HG02623 (cell line): Measurements from ENCODE around the gene SLC12A7.

Experiments used
- ATAC-seq: cut with Tn5 transposase; IDR thresholded peaks from one replicate; pipeline ENCODE4 v1.9.1; 2021; ENCODE audit warnings: moderate library complexity; ENCODE audit not compliant: unreplicated experiment

The SLC12A7 gene

DNA sequence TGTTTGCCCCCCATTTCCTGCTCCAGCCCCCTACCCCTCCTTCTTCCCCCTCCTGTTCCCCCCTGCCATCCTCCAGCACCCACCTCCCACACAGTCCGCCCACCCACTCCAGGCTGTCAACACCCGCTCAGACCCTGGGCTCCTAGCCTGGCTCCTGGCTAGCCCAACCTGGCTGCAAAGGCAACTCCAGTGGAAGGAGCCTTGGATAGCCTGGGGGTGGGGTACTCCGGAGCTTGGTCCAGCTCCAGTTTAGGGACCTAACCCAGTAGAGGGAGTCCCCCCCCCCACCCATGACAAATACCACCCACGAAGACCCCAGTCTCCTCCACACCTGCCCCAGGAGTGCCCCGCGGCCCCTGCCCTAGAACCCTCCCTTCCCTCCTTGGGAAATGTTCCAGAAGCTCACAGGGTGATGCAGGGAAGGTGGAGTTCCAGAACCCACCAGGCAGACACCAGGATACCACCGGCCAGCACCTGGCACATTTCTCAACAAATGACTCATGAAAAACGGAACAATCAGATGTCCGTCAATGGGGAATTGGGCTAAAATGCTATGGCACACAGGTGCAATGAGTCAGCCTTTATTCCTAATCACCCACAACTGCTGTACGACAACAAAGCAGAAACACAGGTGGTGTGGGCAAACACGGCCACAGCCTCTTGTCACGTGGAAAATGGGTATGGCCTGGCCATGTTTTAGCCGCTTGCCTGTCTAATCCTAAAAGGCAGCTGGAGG is 901 bp upstream of the SLC12A7 start:
- ATAC-seq = no peak

DNA sequence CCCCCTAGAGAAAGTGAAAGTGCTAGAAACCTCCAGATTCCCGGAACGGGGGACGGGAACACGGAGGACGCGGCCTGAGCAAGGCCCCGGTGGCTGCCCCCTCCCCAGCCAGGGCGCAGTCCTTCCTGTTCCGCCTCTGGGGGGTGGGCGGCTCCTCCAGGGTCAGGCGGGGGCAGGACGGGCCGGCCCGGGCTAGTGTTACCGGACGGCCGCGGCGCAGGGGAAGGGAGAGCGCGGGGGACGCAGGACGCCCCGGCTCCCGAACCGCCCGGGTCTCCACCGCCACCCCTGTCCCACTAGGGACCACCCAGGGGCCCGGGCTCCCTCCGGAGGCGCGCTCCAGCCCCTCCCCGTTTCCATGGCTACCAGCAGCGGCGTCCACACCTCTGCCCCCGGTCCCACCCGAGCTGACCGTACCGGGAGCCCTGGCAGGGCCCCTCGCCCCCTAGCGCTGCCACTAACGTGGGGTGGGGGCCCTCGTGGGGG is 579 bp downstream of the SLC12A7 start:
- peak; percentile 11 for ATAC-seq

DNA sequence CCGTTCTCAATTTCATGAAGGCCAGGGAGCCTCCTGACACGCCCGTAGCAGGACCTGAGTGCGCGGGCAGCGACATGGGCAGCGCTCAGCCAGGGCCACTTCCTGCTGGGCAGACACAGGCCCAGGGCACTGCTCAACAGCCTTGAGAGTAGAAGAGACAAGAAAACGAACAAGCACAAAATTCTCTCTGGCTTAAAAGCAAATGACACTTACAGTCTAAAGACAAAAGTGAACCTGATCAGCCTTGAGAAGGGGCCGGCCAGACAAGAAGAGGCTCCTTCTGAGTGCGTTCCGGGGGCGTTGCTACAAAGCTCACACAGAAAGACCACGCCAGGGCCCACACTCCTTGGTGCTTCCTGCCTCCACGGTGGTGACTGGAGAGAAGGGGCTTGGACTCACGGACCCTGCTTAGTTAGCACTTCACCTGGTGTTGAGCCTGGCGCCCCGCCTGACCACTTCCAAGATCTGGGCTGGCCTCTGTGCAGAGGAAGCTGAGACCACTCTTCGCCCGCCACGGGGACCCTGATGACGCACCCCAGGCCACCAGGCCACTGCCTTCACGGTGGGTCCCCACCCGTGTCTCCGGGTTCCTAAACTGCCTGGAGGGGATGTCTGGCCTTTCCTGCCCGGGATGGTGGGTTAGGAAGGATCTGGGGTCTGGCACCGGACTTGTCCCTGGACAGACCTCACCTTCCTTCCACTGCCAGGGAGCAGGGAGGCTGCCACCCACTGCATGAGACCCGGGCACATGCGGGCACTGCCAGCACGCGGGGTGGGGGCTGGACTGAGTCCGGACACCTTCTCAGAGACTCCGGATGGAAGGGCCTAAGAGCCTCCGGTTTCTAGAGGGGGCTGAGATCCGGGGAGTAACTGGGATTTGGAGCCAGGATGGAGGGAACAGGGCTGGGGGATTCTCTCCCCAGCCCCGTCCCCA is 1.3 kb downstream of the SLC12A7 start:
- ATAC-seq = no peak

DNA sequence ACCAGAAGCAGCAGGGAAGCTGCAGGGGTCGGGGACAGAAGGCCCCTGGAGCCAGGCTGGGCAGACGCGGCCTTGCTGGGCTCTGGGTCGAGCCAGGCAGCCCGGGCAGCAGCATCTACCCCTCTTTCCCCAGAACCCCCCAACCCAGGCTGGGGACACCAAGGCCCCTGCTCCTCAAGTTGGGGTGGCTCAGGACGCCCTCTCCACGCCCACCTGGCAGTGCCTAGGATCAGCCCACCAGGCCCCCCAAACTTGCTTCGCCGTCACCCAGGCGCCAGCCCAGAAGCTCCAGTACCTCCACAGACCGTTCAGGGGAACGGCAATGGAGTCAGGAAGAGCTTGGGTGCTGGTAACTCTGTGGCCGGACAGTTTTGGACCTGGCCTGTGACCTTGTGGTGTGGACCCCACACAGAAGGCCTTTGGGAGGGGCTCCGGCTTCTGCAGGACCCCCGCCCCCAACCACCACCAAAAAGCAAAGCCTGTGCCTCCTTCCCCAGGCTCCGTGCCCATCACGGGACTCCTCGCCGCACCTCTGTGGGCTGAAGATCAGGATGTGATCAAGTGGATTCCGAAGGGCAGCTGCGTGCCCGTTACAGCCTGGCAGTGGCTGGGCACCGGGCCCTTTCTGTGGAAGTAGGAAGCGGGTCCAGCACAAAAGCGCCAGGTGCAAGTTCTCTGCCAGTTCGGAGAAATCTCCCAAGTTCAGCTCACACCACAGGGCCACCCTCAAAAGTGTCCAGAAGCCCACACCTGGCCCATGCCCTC is 2.1 kb downstream of the SLC12A7 start:
- no peak for ATAC-seq

DNA sequence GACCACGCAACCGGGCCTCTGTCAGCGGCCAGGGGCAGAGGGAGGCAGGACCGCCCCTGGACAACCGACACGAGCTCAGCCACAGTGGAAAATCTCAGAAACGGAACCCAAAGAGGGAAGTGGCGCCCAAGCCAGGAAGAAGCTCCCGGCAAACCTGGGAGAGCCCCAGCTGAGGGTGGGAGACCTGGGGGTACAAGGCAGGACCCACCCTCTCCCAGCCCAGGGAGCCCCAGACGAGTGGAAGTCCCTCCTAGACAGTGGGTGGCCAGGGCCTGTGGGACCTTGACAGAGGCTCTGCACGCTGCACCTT is 3.0 kb downstream of the SLC12A7 start:
- no peak for ATAC-seq

DNA sequence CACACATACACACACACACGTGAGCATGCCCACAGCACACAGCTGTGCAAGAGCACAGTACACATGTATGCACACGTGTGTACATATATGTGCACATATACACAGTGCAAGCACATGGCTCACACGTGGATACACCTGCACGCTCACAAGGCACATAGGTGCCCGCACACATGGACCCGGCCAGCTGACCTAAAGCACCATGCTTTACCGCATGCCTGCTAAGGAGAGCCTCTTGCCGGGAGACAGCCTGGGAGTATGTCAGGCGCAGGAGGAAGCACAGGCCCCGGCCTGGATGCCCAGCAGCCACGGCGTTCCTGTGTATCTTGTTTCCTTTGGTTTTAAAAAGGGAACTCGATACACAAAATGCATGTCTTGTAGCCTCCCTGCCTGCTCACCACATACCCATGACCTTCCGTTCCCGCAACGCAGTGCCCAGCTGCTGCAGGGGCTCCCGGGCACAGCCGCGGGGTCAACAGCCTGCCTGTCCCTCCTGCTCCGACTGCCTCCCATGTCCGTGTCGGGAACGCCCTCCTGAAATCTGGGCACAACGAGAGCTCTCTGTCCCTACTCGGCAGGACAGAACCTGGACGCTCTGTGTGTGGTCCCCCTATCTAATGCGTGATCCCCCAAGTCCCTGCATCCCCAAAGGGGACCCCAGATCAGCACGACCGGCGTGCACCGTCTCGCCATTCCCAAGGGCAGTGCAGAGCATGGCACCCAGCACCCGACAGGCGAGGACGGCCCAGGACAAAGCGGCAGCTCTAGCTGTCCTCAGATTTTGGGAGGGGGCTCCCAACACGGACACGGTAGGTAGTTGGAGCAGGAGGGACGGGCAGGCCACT is 3.6 kb downstream of the SLC12A7 start:
- no peak for ATAC-seq

DNA sequence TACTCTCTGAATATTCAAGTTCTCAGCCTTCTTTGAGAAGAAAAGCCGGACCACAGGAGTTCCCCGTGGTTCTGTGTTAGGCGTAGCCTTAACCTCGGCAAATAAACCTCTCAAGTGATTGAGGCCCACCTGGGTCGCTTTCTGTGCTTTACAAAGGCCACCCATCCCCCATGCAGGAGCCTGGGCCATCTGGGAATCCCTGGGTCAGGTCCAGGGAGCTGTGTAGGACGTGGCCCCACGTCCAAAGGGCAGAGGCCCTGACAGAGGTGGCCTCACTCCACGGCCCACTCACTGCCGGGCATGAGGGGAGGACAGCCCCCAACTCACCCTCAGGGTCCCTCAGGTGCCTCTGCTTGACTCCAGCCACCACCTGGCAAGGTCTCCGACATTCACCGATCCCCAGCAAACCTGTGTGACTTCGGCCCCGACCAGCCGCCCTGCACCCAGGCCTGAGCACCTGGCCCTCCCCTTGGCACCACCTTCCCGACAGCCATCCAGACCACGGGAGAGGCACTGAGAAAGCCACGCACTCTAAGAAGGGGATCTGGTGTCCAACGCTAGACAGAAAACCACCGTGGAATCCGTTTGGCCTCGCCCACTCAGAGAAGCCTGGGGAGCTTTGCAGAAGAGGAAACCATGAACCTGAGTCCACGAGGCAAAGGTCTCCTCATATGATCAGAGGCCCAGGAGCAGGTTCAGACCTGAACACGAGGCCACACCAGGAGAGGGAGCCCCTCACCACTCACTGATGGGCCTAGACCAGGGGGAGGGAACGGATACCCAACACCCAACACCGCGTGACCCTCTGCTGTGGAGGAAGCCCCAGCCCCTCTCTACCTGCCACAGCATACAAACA is 4.5 kb downstream of the SLC12A7 start:
- no peak for ATAC-seq

DNA sequence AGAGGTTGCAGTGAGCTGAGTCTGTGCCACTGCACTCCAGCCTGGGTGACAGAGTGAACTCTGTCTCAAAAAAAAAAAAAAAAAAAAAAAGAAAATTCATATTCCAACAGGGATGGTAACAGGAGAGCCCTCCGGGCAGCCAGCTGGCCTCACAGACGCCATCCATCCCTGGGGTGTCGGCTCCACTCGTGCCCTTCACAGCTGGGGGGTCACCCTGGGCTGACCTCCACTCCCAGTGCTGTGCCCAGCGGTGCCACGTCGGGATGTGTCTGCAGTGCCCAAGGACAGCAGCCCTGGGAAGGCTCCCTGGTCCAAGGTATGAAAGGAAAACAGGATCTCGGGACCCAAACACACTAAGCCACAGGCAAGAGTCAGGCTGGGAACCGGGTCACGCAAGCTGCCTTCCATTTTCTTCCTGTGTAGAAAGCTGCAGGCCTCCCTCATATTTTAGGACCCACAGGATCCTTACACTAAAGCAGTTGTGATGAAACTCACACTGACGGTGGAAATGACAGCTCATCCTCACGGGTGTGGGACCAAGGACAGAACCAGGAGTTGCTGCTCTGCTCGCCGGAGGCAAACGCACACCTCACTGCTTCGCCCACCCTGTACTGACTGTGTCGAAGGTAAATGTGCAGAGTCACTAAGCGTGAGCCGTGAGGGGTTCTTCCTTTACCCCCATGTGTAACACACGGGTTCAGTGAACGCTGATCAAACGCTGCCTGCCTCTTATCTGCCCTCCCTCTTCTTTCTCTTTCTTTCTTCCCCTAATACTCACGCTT is 5.3 kb downstream of the SLC12A7 start:
- ATAC-seq = no peak

DNA sequence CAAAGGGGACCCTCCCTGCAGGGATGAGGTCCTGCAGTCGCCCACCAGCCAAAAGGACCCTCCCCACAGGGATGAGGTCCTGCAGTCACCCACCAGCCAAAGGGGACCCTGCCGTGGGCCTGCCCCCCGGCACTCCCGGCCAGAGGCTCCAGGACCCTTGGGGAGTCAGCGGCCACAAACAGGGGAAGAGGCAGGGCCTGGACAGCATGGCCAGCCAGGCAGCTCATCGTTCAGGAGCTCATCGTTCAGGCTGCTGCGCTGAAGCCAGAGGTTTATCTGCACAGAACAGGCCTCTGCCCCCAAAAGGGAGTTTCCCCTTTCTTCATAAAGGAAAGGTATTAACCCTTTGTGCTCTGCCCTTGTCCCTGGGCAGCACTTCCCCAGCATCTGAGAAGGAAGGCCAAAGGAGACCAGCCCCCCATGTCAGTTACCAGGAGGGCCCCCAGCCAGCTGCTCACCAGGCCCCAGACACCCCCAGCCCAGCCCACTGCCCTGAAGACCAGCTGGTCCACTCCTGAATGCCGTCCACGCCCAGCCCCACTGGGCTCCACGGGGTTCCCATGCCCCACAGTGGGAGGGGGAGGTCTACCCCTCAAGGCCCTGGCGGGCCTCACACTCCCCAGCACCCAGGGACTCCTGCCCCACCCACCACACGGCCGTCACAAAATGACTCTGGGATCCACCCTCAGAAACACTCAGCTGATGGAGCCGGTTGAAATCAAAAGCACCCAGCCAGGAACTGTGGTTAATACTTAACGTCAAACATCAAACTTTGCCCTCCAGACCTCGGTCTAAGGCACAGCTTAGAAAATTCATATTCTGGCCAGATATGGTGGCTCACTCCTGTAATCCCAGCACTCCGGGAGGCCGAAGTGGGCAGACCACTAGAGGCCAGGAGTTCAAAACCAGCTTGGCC is 6.3 kb downstream of the SLC12A7 start:
- peak; percentile 30 for ATAC-seq

DNA sequence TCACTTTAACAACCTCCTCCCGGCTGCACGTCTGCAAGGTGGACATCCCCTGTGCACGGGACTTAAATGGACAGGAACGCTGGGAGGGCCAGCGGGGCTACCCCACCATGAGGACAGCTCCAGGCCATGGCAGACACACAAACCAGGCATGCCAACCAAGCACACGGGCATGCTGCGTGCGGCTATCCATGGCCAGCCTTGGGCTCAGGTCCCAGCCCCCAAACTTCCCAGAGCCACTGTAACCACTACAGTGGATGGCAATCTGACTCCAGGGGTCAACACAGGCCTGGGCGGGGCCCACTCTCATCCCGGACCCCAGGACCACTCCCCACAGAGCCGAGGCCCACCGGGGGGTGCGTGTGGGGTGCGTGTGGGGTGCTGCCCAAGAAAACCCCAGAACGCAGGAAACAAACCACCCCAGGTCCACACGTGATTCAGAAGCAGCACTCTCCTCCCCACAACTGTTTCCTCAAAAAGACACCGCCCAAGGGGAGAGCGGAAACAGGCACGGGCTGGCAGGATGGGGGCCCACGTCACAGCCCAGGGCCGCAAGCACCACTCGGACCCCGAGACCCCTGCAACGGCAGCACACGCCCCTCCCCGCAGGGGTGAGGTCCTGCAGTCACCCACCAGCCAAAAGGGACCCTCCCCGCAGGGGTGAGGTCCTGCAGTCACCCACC is 7.4 kb downstream of the SLC12A7 start:
- no peak for ATAC-seq

DNA sequence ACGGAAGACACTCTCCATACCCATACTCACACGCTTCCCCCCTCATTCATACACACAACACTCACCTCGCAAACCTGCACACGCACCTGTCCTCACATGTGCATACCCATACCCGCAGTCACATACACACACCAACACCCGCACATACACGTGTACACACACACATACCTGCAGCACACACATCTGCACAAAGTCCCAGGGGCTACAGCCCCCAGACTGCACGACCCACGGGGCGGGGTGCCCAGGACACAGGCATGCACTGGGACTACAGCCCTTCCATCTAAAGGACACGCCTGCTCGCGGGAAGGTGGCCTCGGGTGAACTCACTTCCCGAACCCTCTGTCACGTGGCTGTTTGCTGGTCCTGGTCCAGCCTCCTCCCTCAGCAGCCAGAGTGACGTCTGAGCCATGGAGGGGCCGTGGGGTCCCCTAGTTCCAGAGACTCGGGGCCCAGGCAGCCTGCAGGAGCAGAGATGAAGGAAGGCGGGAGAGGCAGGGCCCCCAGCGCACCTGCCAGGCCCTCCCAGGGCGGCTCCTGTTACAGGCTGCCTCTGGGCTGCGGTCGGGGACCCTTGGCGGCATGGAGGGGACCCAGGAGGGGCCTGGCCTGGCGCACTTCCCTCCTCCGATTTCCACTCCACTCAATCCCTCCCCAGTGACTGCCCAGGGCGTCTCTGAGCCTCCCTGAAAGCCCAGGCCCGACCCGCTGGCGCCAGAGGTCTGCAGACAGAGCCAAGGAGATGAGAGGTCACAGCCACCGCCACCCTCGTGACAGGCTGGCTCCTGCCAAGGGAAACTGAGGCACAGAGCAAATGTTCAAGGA is 8.1 kb downstream of the SLC12A7 start:
- ATAC-seq = no peak

DNA sequence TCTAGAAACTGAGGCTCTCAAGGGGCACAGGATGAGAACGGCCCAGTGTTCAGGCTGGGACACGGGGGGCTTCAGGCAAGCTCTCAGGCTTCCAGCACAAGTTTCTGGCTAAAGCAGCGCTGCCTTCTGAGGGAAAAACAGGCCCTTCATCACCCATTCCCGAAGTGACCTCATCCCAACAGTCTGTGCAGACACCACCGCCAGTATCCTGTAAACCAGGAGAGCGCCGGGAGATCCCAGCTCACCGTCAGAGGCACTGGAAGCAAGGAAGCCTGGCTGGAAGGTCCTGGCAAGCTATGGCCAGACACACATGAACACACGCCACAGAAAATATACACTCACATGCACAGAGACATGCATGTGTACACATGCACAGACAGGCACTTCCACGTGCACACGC is 8.8 kb downstream of the SLC12A7 start:
- ATAC-seq = no peak

DNA sequence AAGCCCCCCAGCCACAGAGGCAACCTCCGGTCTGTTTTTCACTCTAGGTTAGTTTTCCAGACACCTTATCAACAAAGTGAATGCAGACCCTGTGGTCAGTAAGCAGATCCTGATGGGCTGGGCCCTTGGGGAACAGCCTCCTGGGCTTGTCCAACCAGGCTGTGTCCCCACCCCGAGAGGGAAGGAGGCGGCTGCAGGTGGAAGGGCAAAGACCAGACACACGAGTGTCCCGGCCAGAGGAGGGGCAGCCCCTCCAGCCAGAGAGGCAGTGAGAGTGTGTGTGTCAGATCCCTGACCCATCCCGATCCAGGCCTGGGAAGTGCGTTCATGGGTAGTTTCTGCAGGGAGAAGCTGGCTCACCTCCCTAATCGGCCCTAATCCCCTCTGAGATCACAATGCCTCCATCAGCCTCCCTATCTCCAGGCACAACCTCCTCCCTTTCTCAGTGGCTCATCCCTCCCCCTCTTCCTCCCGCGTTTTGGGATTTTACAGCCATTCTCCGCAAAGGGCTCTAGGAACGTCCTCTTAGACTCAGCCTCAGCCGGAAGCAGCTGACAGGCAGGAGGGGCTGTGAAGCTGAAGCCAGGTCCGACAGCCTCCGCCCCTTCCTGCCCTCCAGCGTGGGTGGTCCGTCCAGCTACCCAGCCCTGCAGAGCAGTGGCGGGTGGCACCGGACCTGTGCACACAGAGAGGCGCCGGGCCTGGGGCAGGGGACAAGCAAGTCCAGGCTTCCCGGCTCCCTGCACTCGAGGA is 9.7 kb downstream of the SLC12A7 start:
- no peak for ATAC-seq

DNA sequence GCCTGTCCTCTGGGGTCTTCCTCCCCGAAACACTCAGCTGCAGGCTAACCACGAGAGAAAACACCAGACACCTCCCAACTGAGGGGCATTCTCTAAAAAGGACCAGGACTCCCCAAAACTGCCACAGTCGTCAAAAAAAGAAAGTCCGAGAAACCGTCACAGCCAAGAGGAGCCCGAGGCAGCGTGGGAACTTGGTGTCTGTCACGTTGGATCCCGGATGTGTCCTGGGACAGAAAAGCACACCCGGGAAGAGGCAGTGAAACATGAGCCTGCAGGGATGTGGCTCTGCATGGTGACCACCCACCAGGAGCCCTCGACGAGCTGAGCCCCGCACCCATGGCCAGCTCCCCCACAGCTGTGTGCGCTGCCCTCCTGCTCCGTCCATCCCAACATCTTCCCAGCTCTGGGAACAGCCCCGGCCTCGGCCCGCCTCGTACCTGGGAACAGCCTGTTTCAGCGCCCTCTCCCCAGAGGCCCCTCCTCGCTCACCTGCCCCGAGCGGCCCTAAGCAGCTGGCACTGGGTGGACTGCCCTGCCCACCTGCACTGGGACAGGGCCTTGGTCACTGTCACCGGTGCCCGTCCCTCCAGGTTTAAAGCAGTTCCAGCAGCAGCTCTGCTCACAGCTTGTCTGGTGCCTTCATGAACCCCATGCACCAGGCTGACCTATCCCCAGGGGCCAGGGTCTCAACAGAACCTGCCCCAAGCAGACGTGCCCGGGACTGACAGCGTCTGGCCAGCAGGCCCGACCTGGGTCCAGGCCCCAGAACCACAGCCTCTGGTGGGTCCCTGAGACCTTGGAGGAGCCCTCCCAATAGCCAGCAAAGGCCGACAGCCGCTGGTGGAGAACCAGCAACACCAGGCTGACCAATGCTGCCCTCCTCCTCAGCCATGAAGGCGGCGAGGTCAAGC is 10.9 kb downstream of the SLC12A7 start:
- ATAC-seq = no peak
